Measurements from ENCODE around the gene YPEL5.

The YPEL5 gene

GRCh38 chr2:30205456-30205855 lies 58.6 kb downstream of the YPEL5 start:
- DNase-seq (ENCODE audit: low read depth), result no peak

GRCh38 chr2:30206461-30207430 lies 59.9 kb downstream of the YPEL5 start:
- no peak for DNase-seq (ENCODE audit: low read depth)

GRCh38 chr2:30208453-30208852 lies 61.6 kb downstream of the YPEL5 start:
- DNase-seq (ENCODE audit: low read depth), result peak; percentile 64

GRCh38 chr2:30209227-30209626 lies 62.4 kb downstream of the YPEL5 start:
- no peak for DNase-seq (ENCODE audit: low read depth)
